AG04449 (cell line): ENCODE data around the gene SRGAP3.

Source experiments
- CTCF ChIA-PET: fragments of 350-600 bp; formaldehyde crosslinking; extraction: SDS; loops from one replicate; lab custom pipeline; 2021; ENCODE audit warnings: antibody characterized with exemption; lab: Yijun Ruan, JAX
- POLR2A ChIA-PET: fragments of 400-600, 350-600 bp; formaldehyde crosslinking; extraction: SDS; loops from one replicate; lab custom pipeline; 2020; ENCODE audit warnings: antibody characterized with exemption, inconsistent platforms; lab: Yijun Ruan, JAX
- DNase-seq: peaks from one replicate; pipeline ENCODE4 v3.0.0-alpha.2; 2010; ENCODE audit warnings: low read depth, low spot score
- H3K4me3 ChIP-seq: 2 replicates; pipeline ENCODE4 v1.5.1; 2011; ENCODE audit warnings: low read depth, mild to moderate bottlenecking, control low read depth, low read length
- TF ChIP-seq, protein P1 (sequence below): IDR thresholded peaks from one replicate; pipeline ENCODE4 v1.5.1; 2011; ENCODE audit warnings: mild to moderate bottlenecking, moderate library complexity, low read length, control low read depth, inconsistent platforms; ENCODE audit not compliant: insufficient read depth; ENCODE audit errors: missing control alignments

SRGAP3 gene

DNA sequence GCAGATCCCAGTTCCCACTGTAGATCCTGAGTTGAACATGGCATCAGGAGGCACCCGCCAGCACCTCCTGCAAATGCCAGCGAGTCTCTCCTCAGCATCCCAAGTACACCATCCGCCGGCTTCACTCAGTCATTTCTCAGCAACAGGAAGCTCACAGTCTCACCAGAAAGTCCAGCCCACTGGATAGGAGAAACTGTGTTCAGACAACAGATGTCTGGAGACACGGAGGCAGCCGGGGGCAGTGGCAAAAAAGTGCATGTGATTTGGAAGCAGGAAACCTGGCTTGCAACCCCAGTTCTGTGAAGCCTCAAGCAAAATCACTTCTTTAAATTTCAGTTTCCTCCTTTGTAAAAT lies 68.7 kb downstream of the SRGAP3 start:
- TF ChIP-seq, protein P1, sequence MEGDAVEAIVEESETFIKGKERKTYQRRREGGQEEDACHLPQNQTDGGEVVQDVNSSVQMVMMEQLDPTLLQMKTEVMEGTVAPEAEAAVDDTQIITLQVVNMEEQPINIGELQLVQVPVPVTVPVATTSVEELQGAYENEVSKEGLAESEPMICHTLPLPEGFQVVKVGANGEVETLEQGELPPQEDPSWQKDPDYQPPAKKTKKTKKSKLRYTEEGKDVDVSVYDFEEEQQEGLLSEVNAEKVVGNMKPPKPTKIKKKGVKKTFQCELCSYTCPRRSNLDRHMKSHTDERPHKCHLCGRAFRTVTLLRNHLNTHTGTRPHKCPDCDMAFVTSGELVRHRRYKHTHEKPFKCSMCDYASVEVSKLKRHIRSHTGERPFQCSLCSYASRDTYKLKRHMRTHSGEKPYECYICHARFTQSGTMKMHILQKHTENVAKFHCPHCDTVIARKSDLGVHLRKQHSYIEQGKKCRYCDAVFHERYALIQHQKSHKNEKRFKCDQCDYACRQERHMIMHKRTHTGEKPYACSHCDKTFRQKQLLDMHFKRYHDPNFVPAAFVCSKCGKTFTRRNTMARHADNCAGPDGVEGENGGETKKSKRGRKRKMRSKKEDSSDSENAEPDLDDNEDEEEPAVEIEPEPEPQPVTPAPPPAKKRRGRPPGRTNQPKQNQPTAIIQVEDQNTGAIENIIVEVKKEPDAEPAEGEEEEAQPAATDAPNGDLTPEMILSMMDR = no peak
- no peak for DNase-seq
- POLR2A ChIA-PET = no interaction called here
- CTCF ChIA-PET = no interaction called here
- H3K4me3 ChIP-seq = no peak overlapping the region

DNA sequence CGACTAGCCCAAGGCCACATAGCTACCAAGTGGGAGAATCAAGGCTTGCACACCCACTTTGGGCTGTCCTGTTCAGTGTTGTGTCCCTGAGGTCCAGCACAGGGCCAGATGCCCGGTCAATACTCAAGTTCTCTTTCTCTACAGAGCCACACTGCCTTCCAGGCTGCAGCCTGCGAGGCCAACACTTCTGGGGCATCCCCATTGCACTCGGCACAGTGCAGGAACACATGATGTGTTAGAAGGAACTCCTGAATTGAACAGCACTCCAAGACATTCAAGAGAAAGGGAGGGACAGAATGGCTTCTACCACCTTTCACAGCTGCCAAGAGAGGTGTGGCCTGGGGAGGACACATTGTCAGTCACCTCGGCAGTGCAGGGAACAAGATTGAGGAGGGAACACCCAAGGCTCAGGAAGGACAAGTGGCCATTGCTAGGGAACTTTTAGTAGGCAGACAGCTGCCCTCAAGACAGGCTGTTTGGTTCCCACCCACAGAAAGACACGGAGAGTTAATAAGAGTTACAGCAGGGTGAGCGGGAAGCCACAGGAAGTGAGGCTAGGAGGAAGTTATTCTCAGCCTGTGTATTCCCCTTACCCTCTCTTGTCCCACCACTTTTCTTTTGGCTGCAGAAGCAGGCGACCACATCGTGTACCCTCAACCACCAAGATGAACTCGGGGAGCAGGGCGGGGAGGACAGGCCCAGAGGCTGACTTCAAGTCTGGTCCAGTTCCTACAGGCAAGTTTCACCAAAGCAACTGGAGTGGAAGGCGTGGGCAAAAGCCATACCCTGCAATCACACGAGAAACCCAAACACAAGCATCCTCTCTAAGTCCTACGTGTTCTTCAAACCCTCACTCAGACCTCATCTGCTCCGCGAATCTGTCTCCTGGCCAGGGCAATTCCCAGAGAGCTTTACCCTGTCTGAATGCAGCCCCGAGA lies 69.4 kb downstream of the SRGAP3 start:
- POLR2A ChIA-PET = no interaction called here
- TF ChIP-seq, protein P1 = no peak
- no peak overlapping the region for H3K4me3 ChIP-seq
- CTCF ChIA-PET = no interaction called here
- no peak for DNase-seq

DNA sequence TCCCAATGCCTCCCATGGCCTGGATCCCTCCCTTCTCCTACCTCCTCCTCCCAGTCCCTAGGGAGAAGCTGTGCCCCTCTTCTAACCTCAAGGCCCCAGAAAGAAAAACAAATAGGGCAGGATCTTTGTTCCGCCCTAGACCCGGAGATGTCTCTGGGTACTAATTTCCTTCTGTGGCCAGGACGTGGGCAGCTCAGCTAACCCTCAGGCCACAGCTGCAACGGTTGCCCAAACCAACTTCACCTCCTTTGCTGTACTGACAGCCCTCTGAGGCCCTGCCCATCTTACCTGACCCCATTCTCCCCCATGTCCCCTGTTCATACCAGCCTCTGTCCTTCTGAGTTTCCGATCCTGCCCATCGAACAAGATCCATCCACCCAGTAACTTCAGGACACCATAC lies 70.7 kb downstream of the SRGAP3 start:
- TF ChIP-seq, protein P1 = no peak
- H3K4me3 ChIP-seq = no peak overlapping the region
- no peak for DNase-seq
- POLR2A ChIA-PET = no interaction called here
- CTCF ChIA-PET = no interaction called here

DNA sequence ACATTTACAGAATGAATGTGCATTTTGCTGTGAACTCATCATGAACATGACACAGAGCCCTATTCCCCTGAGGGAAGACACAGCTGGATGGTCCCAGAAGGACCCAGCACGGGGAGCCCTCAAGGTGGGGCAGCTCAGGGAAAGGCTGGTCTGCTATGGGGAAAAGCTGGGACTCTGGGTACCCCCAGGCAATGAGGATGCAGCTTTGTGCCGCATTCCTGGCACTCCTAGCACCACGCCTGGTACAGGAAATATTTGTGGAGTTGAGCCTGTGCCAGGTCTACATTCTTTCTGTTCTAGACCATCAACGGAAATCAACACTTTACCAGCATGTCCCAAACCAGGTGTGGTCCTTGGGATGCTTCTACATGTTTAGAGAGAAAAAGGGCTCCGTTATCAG lies 74.0 kb downstream of the SRGAP3 start:
- ChIA-PET POLR2A (no interaction called here), CTCF (interaction anchor here (1.6 kb wide), 1 partner anchor 124 kb away, joined by 3 read pairs; no protein-coding TSS in a partner anchor)
- no peak for DNase-seq
- no peak overlapping the region for H3K4me3 ChIP-seq
- TF ChIP-seq, protein P1 = no peak

DNA sequence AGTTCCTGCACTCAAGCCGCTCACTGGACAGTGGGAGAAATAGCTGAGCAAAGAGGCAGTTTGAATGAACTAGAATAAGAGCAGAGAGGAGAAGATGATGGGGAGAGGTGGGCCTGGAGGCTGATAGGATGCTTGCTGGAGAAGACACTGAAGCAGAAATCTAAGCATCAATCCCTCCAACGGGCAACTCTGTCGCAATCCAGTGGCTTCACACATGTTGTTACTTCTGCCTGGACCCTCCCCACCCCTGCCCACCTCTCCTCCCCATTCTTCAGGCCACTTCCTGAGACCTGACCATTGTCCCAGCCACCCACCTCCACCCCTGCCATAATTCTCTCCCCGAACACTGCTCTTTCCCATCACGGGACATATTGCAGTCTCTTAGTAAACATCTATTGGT lies 76.0 kb downstream of the SRGAP3 start:
- CTCF ChIA-PET = no interaction called here
- TF ChIP-seq, protein P1 = no peak
- POLR2A ChIA-PET = no interaction called here
- no peak overlapping the region for H3K4me3 ChIP-seq
- no peak for DNase-seq

DNA sequence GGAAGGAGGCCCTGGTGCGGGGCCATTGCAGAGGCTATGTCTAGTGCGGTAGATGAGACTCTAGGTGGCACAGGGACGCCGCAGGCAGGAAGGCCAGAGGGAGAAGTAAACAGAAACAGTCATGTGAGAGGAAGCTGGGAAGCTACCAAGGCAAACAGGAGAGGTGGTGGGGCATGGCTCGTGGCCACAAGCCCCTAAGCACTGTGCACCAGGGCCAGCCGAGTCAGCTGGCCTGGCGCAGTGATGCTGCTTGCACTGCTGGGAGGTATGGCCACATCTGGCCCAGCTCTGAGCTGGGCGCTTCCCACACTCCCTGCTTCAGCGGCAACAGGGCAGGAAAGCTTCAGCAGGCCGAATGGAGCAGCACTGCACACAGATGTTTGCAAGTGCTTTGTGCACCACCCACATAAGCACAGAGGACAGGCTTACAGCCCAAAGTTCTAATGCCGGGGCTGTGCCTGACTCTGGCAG lies 76.6 kb downstream of the SRGAP3 start:
- CTCF ChIA-PET = no interaction called here
- TF ChIP-seq, protein P1 = no peak
- no peak for DNase-seq
- POLR2A ChIA-PET = no interaction called here
- no peak overlapping the region for H3K4me3 ChIP-seq
